IPS-20b (cell line): ENCODE data around the gene VCL.

Experiments used
- H3K27ac ChIP-seq: one replicate; pipeline ENCODE4 v1.5.1; 2013; ENCODE audit warnings: low read length
- H3K27me3 ChIP-seq: 2 replicates; pipeline ENCODE4 v1.6.1; 2013; ENCODE audit warnings: mild to moderate bottlenecking, low read length, inconsistent platforms; ENCODE audit not compliant: insufficient read depth
- H3K36me3 ChIP-seq: 2 replicates; pipeline ENCODE4 v1.6.1; 2013; ENCODE audit warnings: low read depth, mild to moderate bottlenecking, inconsistent platforms, low read length, moderate library complexity; ENCODE audit not compliant: insufficient read depth
- H3K4me1 ChIP-seq: 2 replicates; pipeline ENCODE4 v1.6.1; 2013; ENCODE audit warnings: mild to moderate bottlenecking, control low read depth, inconsistent platforms, low read length, moderate library complexity; ENCODE audit not compliant: insufficient read depth
- H3K4me3 ChIP-seq: 2 replicates; pipeline ENCODE4 v1.5.1; 2013; ENCODE audit warnings: mild to moderate bottlenecking, low read length, inconsistent platforms
- H3K9ac ChIP-seq: 2 replicates; pipeline ENCODE4 v1.6.1; 2013; ENCODE audit warnings: low read depth, mild to moderate bottlenecking, inconsistent platforms, low read length, moderate library complexity
- H3K9me3 ChIP-seq: 2 replicates; pipeline ENCODE4 v1.6.1; 2013; ENCODE audit warnings: mild to moderate bottlenecking, low read depth, low read length, inconsistent platforms; ENCODE audit not compliant: insufficient read depth

Gene VCL

GRCh38 chr10:74067373-74068352 is 69.7 kb downstream of the VCL start:
- Histone ChIP-seq H3K4me3 (no peak overlapping the region), H3K36me3 (peaks cover 62% of the 10 kb centered on the region), H3K4me1 (peaks cover 9% of the 10 kb centered on the region), H3K9me3 (no peaks in the 10 kb centered on the region), H3K27me3 (no peaks in the 10 kb centered on the region), H3K9ac (no peak overlapping the region), H3K27ac (no peak overlapping the region)

GRCh38 chr10:74071157-74071556 is 73.2 kb downstream of the VCL start:
- peaks cover 76% of the 10 kb centered on the region for H3K36me3 ChIP-seq
- peaks cover 12% of the 10 kb centered on the region for H3K4me1 ChIP-seq
- H3K9ac ChIP-seq: no peak overlapping the region
- H3K4me3 ChIP-seq: no peak overlapping the region
- H3K9me3 ChIP-seq: no peaks in the 10 kb centered on the region
- H3K27me3 ChIP-seq: no peaks in the 10 kb centered on the region
- H3K27ac ChIP-seq: no peak overlapping the region

GRCh38 chr10:74072503-74072902 is 74.6 kb downstream of the VCL start:
- H3K27ac ChIP-seq: no peak overlapping the region
- H3K27me3 ChIP-seq: no peaks in the 10 kb centered on the region
- H3K36me3 ChIP-seq: peaks cover 80% of the 10 kb centered on the region
- peaks cover 24% of the 10 kb centered on the region for H3K4me1 ChIP-seq
- no peaks in the 10 kb centered on the region for H3K9me3 ChIP-seq
- H3K4me3 ChIP-seq: no peak overlapping the region
- no peak overlapping the region for H3K9ac ChIP-seq

GRCh38 chr10:74075906-74076305 is 78.0 kb downstream of the VCL start:
- H3K4me1 ChIP-seq: peaks cover 55% of the 10 kb centered on the region

GRCh38 chr10:74076961-74077360 is 79.0 kb downstream of the VCL start:
- Histone ChIP-seq H3K27me3 (no peaks in the 10 kb centered on the region), H3K4me1 (peaks cover 52% of the 10 kb centered on the region; the same call in 1 of the 2 replicates), H3K36me3 (peaks cover 64% of the 10 kb centered on the region), H3K4me3 (no peak overlapping the region), H3K9ac (no peak overlapping the region), H3K27ac (no peak overlapping the region), H3K9me3 (no peaks in the 10 kb centered on the region)

More at GRCh38 chr10:74075906-74076305, 78.0 kb downstream of the VCL start:
- Histone ChIP-seq H3K27me3 (no peaks in the 10 kb centered on the region), H3K4me3 (no peak overlapping the region), H3K27ac (no peak overlapping the region), H3K9ac (no peak overlapping the region), H3K9me3 (no peaks in the 10 kb centered on the region), H3K36me3 (peaks cover 68% of the 10 kb centered on the region)

GRCh38 chr10:74077416-74077815 is 79.5 kb downstream of the VCL start:
- H3K27ac ChIP-seq: no peak overlapping the region
- H3K4me1 ChIP-seq: peaks cover 52% of the 10 kb centered on the region; the same call in 1 of the 2 replicates
- peaks cover 64% of the 10 kb centered on the region for H3K36me3 ChIP-seq
- H3K4me3 ChIP-seq: no peak overlapping the region
- no peaks in the 10 kb centered on the region for H3K27me3 ChIP-seq
- no peaks in the 10 kb centered on the region for H3K9me3 ChIP-seq
- H3K9ac ChIP-seq: no peak overlapping the region

GRCh38 chr10:74078037-74078436 is 80.1 kb downstream of the VCL start:
- no peaks in the 10 kb centered on the region for H3K27me3 ChIP-seq
- H3K9ac ChIP-seq: no peak overlapping the region
- H3K4me1 ChIP-seq: peaks cover 52% of the 10 kb centered on the region; the same call in 1 of the 2 replicates
- H3K9me3 ChIP-seq: no peaks in the 10 kb centered on the region
- H3K27ac ChIP-seq: no peak overlapping the region
- H3K4me3 ChIP-seq: no peak overlapping the region
- peaks cover 64% of the 10 kb centered on the region for H3K36me3 ChIP-seq

GRCh38 chr10:74079028-74079935 is 81.4 kb downstream of the VCL start:
- Histone ChIP-seq H3K27ac (peak overlapping the region; percentile 31), H3K4me1 (peaks cover 52% of the 10 kb centered on the region; the same call in 1 of the 2 replicates), H3K36me3 (peaks cover 58% of the 10 kb centered on the region), H3K4me3 (peak overlapping the region; percentile 14; the same call in 1 of the 2 replicates), H3K27me3 (no peaks in the 10 kb centered on the region), H3K9me3 (no peaks in the 10 kb centered on the region), H3K9ac (no peak overlapping the region; the same call in 1 of the 2 replicates)

- Histone ChIP-seq H3K27me3 (no peaks in the 10 kb centered on the region), H3K4me3 (peak overlapping the region; percentile 14; the same call in 1 of the 2 replicates), H3K36me3 (peaks cover 55% of the 10 kb centered on the region), H3K4me1 (peaks cover 52% of the 10 kb centered on the region; the same call in 1 of the 2 replicates), H3K9ac (peak overlapping the region; percentile 10; the same call in 1 of the 2 replicates), H3K27ac (peak overlapping the region; percentile 31), H3K9me3 (no peaks in the 10 kb centered on the region)
Measured at GRCh38 chr10:74079936-74080590, 82.1 kb downstream of the VCL start.

GRCh38 chr10:74081192-74081803 is 83.4 kb downstream of the VCL start:
- Histone ChIP-seq H3K4me1 (peaks cover 48% of the 10 kb centered on the region; the same call in 1 of the 2 replicates), H3K36me3 (peaks cover 53% of the 10 kb centered on the region), H3K27me3 (no peaks in the 10 kb centered on the region), H3K9me3 (no peaks in the 10 kb centered on the region), H3K4me3 (no peak overlapping the region), H3K27ac (no peak overlapping the region), H3K9ac (peak overlapping the region; percentile 10; the same call in 1 of the 2 replicates)
